Activated CD8-positive, alpha-beta T cell treated with anti-CD3 and anti-CD28 coated beads for 36 hours (primary cell): ENCODE data around the gene APOF. TPM values are rescaled to one million over a fixed set of nuclear protein-coding genes. Genes with fewer than 3 reads are reported as not detected.

Experiments
- ATAC-seq: fragments of 200-7000 bp; cut with Tn5 transposase; one replicate; pipeline ENCODE4 v1.10.0; 2021; ENCODE audit warnings: mild to moderate bottlenecking, moderate library complexity
- CTCF ChIA-PET: fragments of 350-600 bp; sonication (Branson Sonifier 250); formaldehyde crosslinking; loops from one replicate; lab custom pipeline; 2021; ENCODE audit warnings: antibody characterized with exemption; lab: Charles Lee
- POLR2A ChIA-PET: fragments of 350-600 bp; sonication (Branson Sonifier 250); formaldehyde crosslinking; loops from one replicate; lab custom pipeline; 2021; ENCODE audit warnings: antibody characterized with exemption; lab: Charles Lee
- DNase-seq: peaks from one replicate; pipeline ENCODE4 v3.0.0-alpha.2; 2020
- H3K27ac Mint-ChIP-seq: one replicate; pipeline ENCODE4 v1.8.0; 2021; ENCODE audit warnings: mild to moderate bottlenecking, mixed read lengths
- H3K27me3 Mint-ChIP-seq: one replicate; pipeline ENCODE4 v1.8.0; 2021; ENCODE audit warnings: mixed read lengths
- H3K36me3 Mint-ChIP-seq: one replicate; pipeline ENCODE4 v1.8.0; 2021; ENCODE audit warnings: low read depth, mixed read lengths
- H3K4me1 Mint-ChIP-seq: one replicate; pipeline ENCODE4 v1.8.0; 2021; ENCODE audit warnings: low read depth, mixed read lengths
- H3K4me3 Mint-ChIP-seq: one replicate; pipeline ENCODE4 v1.8.0; 2021; ENCODE audit warnings: mild to moderate bottlenecking, moderate library complexity, mixed read lengths
- H3K9me3 Mint-ChIP-seq: one replicate; pipeline ENCODE4 v1.8.0; 2021; ENCODE audit warnings: mixed read lengths
- intact Hi-C: fragments of 100-400 bp; cut with micrococcal nuclease; formaldehyde crosslinking; loops from one replicate; pipeline ENCODE4 v1.10.0; 2022
- total RNA-seq, 2 experiments: library from RNA; stranded (reverse); gene quantifications; one replicate each; pipeline ENCODE4 v1.2.3, GENCODE V29; 2021
- TF ChIP-seq, protein P1 (sequence below): fragments of 200-600 bp; IDR thresholded peaks from one replicate; pipeline ENCODE4 v1.8.0; 2022; ENCODE audit warnings: antibody characterized with exemption, mild to moderate bottlenecking

The APOF gene
- total RNA-seq, 2 experiments from 2014 or later = not detected

GRCh38 chr12:56375598-56376434 is 13.2 kb upstream of the APOF start:
- ChIA-PET POLR2A (no interaction called here), CTCF (interaction anchor here (1.5 kb wide), 1 partner anchor 88 kb away, joined by 3 read pairs; no protein-coding TSS in a partner anchor)
- no peak overlapping the region for H3K4me3 Mint-ChIP-seq
- H3K9me3 Mint-ChIP-seq = peaks cover 5% of the 10 kb centered on the region
- H3K27ac Mint-ChIP-seq = no peak overlapping the region
- H3K36me3 Mint-ChIP-seq = no peaks in the 10 kb centered on the region
- ATAC-seq (no peak), DNase-seq (no peak)
- H3K4me1 Mint-ChIP-seq = no peaks in the 10 kb centered on the region
- no peaks in the 10 kb centered on the region for H3K27me3 Mint-ChIP-seq
- TF ChIP-seq, protein P1, sequence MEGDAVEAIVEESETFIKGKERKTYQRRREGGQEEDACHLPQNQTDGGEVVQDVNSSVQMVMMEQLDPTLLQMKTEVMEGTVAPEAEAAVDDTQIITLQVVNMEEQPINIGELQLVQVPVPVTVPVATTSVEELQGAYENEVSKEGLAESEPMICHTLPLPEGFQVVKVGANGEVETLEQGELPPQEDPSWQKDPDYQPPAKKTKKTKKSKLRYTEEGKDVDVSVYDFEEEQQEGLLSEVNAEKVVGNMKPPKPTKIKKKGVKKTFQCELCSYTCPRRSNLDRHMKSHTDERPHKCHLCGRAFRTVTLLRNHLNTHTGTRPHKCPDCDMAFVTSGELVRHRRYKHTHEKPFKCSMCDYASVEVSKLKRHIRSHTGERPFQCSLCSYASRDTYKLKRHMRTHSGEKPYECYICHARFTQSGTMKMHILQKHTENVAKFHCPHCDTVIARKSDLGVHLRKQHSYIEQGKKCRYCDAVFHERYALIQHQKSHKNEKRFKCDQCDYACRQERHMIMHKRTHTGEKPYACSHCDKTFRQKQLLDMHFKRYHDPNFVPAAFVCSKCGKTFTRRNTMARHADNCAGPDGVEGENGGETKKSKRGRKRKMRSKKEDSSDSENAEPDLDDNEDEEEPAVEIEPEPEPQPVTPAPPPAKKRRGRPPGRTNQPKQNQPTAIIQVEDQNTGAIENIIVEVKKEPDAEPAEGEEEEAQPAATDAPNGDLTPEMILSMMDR = no peak
- intact Hi-C loops = no loop called here

GRCh38 chr12:56374726-56375597 is 12.3 kb upstream of the APOF start:
- H3K36me3 Mint-ChIP-seq = no peaks in the 10 kb centered on the region
- CTCF ChIA-PET = interaction anchor here (1.5 kb wide), 1 partner anchor 89 kb away, joined by 3 read pairs; no protein-coding TSS in a partner anchor
- no peaks in the 10 kb centered on the region for H3K4me1 Mint-ChIP-seq
- intact Hi-C loops = no loop called here
- peaks cover 5% of the 10 kb centered on the region for H3K9me3 Mint-ChIP-seq
- TF ChIP-seq, protein P1 = no peak
- POLR2A ChIA-PET = interaction anchor here (0.7 kb wide), 1 partner anchor 66 kb away, joined by 4 read pairs; no protein-coding TSS in a partner anchor
- ATAC-seq (no peak), DNase-seq (no peak)
- no peaks in the 10 kb centered on the region for H3K27me3 Mint-ChIP-seq
- H3K27ac Mint-ChIP-seq = no peak overlapping the region
- H3K4me3 Mint-ChIP-seq = no peak overlapping the region

GRCh38 chr12:56373515-56373914 is 10.9 kb upstream of the APOF start:
- intact Hi-C loops = no loop called here
- DNase-seq (no peak), ATAC-seq (no peak)
- no peak overlapping the region for H3K27ac Mint-ChIP-seq
- H3K36me3 Mint-ChIP-seq = no peaks in the 10 kb centered on the region
- H3K9me3 Mint-ChIP-seq = peaks cover 5% of the 10 kb centered on the region
- no peaks in the 10 kb centered on the region for H3K4me1 Mint-ChIP-seq
- TF ChIP-seq, protein P1 = no peak
- ChIA-PET CTCF (interaction anchor here (0.6 to 1.3 kb wide), 2 partner anchors 91 to 133 kb away, joined by 3 read pairs; no protein-coding TSS in a partner anchor), POLR2A (interaction anchor here (0.6 kb wide), 1 partner anchor 27 kb away, joined by 3 read pairs; no protein-coding TSS in a partner anchor)
- H3K4me3 Mint-ChIP-seq = no peak overlapping the region
- H3K27me3 Mint-ChIP-seq = no peaks in the 10 kb centered on the region

- no peak for ATAC-seq
- DNase-seq = no peak
- H3K4me3 Mint-ChIP-seq = no peak overlapping the region
- CTCF ChIA-PET = interaction anchor here (1.0 kb wide), 1 partner anchor 9 kb away, joined by 3 read pairs; no protein-coding TSS in a partner anchor
- H3K36me3 Mint-ChIP-seq = no peaks in the 10 kb centered on the region
- intact Hi-C loops = no loop called here
- no peaks in the 10 kb centered on the region for H3K4me1 Mint-ChIP-seq
- H3K27me3 Mint-ChIP-seq = no peaks in the 10 kb centered on the region
- POLR2A ChIA-PET = no interaction called here
- no peak overlapping the region for H3K27ac Mint-ChIP-seq
- H3K9me3 Mint-ChIP-seq = no peaks in the 10 kb centered on the region
- TF ChIP-seq, protein P1 = no peak
These were observed 4.3 kb upstream of the APOF start for GRCh38 chr12:56366948-56367347.
